Activated naive CD4-positive, alpha-beta T cell treated with anti-CD3 and anti-CD28 coated beads, Interleukin-2, amount 50 U/mL, for 24 hours (primary cell): ENCODE measurements around the gene MARCO.
"Not testable (repeated sequence)": the region's sequence is repeated elsewhere in the genome, so short reads cannot be mapped to it uniquely, and the experiment has no call there.

Experiments used
- H3K27ac Mint-ChIP-seq: one replicate; pipeline ENCODE4 v1.8.0; 2021; ENCODE audit warnings: mild to moderate bottlenecking, mixed read lengths
- H3K27me3 Mint-ChIP-seq: one replicate; pipeline ENCODE4 v1.8.0; 2021; ENCODE audit warnings: mixed read lengths
- H3K36me3 Mint-ChIP-seq: one replicate; pipeline ENCODE4 v1.8.0; 2021; ENCODE audit warnings: mixed read lengths
- H3K4me1 Mint-ChIP-seq: one replicate; pipeline ENCODE4 v1.8.0; 2021; ENCODE audit warnings: mixed read lengths
- H3K4me3 Mint-ChIP-seq: one replicate; pipeline ENCODE4 v1.8.0; 2021; ENCODE audit warnings: mild to moderate bottlenecking, mixed read lengths
- H3K9me3 Mint-ChIP-seq: one replicate; pipeline ENCODE4 v1.8.0; 2021; ENCODE audit warnings: mixed read lengths

The MARCO gene

DNA sequence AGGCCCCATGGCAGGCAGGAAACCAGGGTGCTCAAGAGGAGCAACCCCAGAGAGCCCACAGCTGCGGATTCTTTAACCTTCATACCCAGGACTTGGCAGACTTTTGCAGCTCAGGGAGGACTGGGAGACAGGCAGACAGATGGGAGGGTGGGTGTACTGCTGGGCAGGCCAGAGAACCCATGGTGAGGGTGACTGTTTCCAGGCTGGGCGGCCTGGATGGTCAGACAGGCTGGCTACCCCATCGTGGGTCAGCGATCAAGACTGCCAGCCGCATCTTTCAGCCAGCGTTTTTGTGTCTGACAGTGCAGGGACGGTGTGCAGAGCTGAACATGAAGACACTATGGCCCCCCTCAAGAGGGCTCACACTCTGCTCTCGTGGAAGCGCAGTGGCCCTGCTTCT lies 82.2 kb downstream of the MARCO start:
- H3K27me3 Mint-ChIP-seq: peaks cover 2% of the 10 kb centered on the region
- H3K27ac Mint-ChIP-seq: no peak overlapping the region
- no peaks in the 10 kb centered on the region for H3K9me3 Mint-ChIP-seq
- no peaks in the 10 kb centered on the region for H3K4me1 Mint-ChIP-seq
- no peaks in the 10 kb centered on the region for H3K36me3 Mint-ChIP-seq
- no peak overlapping the region for H3K4me3 Mint-ChIP-seq

DNA sequence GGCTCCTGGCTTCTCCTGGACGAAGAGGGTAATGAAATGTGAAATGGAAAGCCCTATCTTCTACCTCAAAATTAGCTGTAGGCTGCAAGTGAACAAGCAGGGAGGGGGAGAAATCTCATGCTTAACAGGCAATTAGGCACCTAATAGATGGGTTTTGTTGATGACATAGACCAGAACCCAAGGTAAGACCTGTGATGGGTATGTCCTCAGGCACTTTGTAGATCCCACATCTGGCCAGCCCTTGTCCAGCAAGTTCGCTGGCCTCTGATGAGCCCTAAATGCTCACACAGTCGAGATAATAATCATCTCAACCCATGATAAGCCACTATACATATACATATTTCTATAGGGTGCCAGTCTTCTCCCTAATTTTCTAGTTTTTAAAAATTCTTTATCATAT lies 82.6 kb downstream of the MARCO start:
- Mint-ChIP-seq H3K4me1 (no peaks in the 10 kb centered on the region), H3K27me3 (peaks cover 2% of the 10 kb centered on the region), H3K4me3 (no peak overlapping the region), H3K9me3 (no peaks in the 10 kb centered on the region), H3K36me3 (no peaks in the 10 kb centered on the region), H3K27ac (no peak overlapping the region)

DNA sequence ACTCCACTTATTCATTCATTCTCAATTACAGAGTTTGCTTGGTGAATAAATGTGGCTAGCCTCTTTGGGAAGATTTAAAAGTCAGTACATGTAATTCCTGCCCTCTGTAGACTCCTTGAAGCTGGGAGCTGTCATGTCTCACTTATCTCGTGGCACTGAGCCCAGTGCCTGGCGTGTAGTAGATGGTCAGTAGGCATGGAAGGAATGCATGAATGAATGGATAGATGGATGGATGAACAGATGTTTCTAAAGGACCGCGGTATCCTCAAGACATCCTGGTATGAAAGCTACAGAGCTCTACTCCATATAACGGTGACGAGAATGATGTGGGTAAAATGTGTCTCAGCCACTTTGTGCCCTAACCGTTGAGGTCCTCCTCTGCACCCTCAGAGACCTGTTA lies 83.0 kb downstream of the MARCO start:
- Mint-ChIP-seq H3K4me1 (no peaks in the 10 kb centered on the region), H3K36me3 (no peaks in the 10 kb centered on the region)

DNA sequence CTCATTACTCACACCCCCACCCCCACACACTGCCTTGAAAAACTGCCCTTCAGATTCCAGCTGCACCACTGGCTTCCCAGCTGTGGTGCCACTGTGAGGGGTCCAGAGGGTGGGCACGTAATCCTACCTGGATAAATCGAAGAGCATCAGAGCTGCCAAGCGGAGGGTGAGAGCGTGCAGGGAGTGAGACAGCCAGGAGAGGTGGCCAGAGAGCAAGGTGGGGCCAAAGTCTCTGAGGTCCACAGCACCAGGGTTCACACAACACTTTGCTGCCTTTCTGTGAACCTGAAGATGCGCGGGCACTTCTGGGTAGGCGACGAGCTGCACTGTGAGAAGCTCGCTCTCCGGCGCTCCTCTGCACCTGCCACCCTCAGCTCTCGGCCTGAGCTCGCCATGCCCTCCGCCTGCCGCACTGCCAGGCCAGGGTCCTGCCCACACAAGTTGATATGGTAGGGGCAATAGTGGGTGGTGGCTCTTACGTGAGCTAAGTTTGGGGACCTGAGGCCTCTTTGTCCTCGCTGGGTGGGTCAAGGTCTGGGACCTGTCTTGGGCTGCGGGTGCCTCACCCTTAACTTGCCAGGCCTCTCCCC lies 83.9 kb downstream of the MARCO start:
- Mint-ChIP-seq H3K4me3 (no peak overlapping the region), H3K27me3 (peaks cover 7% of the 10 kb centered on the region), H3K9me3 (peaks cover 1% of the 10 kb centered on the region), H3K27ac (no peak overlapping the region), H3K4me1 (no peaks in the 10 kb centered on the region), H3K36me3 (no peaks in the 10 kb centered on the region)

More for the DNA sequence above, 83.0 kb downstream of the MARCO start:
- peaks cover 2% of the 10 kb centered on the region for H3K27me3 Mint-ChIP-seq
- H3K4me3 Mint-ChIP-seq: no peak overlapping the region
- H3K27ac Mint-ChIP-seq: no peak overlapping the region
- H3K9me3 Mint-ChIP-seq: no peaks in the 10 kb centered on the region

DNA sequence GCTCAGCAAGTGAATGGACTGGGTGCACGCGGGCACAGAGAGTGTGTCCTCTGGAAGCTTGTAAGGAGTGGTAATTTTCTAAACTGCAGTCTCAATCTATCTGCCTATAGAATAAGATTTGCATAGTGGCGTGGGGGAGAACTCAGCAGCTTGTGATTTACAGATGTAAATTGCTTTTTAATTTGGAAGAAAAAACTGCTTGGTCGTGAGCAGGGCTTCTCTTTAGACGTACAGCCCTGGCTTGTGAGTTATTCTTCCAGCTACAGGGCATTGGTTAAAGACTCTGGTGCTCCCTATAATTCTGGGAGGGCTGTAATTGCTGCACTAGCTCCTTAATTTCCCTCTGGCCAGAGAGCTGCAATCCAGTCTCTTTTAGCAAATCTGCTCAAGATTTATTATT lies 84.9 kb downstream of the MARCO start:
- H3K27ac Mint-ChIP-seq: no peak overlapping the region
- H3K4me1 Mint-ChIP-seq: no peaks in the 10 kb centered on the region
- H3K27me3 Mint-ChIP-seq: peaks cover 12% of the 10 kb centered on the region
- no peak overlapping the region for H3K4me3 Mint-ChIP-seq
- no peaks in the 10 kb centered on the region for H3K36me3 Mint-ChIP-seq
- peaks cover 6% of the 10 kb centered on the region for H3K9me3 Mint-ChIP-seq

DNA sequence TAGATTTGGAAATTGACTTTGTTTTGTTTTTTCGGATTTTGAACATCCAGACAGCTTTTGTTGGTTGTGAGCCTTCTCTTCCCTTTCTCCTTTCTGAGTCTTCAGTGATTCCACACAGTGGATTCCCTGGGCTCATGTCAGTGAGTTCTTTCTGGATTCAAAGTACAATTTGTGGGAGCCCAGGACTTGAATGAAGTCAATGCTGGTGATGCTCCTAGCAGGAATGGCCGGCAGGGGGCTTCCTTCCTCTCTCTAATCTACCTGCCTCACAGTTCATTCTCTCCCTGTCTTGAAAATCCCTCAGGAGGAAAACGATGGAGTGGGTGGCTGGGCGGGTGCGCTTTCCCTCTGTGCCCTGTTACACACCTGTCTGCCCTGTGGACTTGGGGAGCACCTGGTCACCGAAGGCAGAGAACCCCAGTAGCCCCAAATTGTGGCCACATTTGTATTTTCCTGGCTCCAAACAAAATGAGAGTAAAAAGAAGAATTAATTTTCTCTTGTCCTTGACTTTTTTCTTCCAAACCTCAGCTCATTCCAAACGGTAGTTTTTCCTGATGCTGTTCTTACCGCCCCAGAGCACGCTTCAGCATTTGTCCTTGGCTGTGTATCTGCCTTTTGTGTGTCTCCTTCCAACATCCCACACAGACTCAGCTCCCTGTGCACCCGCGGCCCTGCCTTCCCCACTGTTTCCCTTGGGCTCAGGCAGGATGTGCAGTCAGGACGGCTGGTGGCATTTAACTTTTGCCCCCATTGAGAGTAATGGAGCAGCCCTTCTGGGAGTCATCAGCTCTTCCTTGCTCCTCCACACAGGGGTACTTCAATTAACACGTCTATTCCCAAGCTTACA lies 86.6 kb downstream of the MARCO start:
- Mint-ChIP-seq H3K36me3 (no peaks in the 10 kb centered on the region), H3K27me3 (peaks cover 12% of the 10 kb centered on the region), H3K9me3 (peaks cover 9% of the 10 kb centered on the region), H3K4me1 (no peaks in the 10 kb centered on the region), H3K4me3 (no peak overlapping the region), H3K27ac (no peak overlapping the region)

DNA sequence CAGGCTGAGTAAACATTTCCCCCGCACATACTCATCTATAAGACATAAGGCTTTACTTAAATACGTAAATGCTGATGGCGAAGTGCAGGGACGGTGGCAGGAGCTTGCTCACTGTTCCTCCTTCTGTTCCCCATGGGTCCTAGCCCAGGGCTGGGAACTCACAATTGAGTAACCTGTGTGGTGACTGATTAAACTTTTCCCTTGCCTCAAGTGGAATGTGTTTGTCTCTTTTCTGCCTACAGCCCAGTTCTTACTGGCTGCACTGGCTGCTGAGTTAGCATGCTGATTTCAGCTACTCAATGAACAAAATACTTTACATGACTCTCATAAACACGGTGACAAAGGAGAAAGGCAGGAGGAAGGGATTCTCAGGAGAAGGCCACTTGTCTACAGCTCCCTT lies 87.3 kb downstream of the MARCO start:
- Mint-ChIP-seq H3K27ac (no peak overlapping the region), H3K4me1 (no peaks in the 10 kb centered on the region), H3K27me3 (peaks cover 15% of the 10 kb centered on the region), H3K36me3 (no peaks in the 10 kb centered on the region), H3K4me3 (no peak overlapping the region), H3K9me3 (peaks cover 11% of the 10 kb centered on the region)

DNA sequence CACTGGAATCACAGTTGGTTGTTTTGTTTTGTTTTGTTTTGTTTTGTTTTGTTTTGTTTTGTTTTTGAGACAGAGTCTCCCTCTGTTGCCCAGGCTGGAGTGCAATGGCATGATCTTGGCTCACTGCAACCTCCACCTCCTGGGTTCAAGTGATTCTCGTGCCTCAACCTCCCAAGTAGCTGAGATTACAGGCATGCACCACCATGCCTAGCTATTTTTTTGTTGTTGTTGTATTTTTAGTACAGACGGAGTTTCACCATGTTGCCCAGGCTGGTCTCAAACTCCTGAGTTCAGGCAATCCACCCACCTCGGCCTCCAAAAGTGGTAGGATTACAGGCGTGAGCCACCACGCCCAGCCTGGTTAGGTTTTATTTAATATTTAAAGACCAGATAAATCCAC lies 95.9 kb downstream of the MARCO start:
- not testable (repeated sequence) for H3K27ac Mint-ChIP-seq, H3K4me1 Mint-ChIP-seq, H3K4me3 Mint-ChIP-seq, H3K36me3 Mint-ChIP-seq, H3K27me3 Mint-ChIP-seq
- peaks cover 18% of the 10 kb centered on the region for H3K9me3 Mint-ChIP-seq

DNA sequence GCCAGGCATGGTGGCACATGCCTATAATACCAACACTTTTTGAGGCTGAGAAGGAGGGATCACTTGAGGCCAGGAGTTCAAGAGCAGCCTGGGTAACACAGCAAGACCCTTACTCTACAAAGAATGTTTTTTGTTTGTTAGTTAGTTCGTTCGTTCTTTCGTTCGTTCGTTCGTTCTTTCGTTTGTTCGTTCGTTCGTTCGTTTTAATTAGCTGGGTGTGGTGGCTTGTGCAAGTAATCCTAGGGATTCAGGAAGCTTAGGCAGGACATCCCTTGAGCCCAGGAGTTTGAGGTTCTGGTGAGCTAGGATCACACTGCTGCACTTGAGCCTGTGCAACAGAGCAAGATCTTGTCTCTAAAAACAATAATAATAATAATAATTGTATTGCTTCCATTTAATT lies 98.7 kb downstream of the MARCO start:
- peaks cover 2% of the 10 kb centered on the region for H3K27me3 Mint-ChIP-seq
- H3K36me3 Mint-ChIP-seq: no peaks in the 10 kb centered on the region
- no peaks in the 10 kb centered on the region for H3K4me1 Mint-ChIP-seq
- H3K9me3 Mint-ChIP-seq: no peaks in the 10 kb centered on the region
- no peak overlapping the region for H3K4me3 Mint-ChIP-seq
- H3K27ac Mint-ChIP-seq: no peak overlapping the region
